HG03520 (cell line): ENCODE results near the gene VSIG10L2.

Experiments used
- ATAC-seq: cut with Tn5 transposase; IDR thresholded peaks from one replicate; pipeline ENCODE4 v1.9.1; 2021; ENCODE audit warnings: mild to moderate bottlenecking, moderate library complexity; ENCODE audit not compliant: unreplicated experiment

VSIG10L2 gene

GRCh38 chr11:125999234-125999880, 53.5 kb downstream of the VSIG10L2 start:
- no peak for ATAC-seq

GRCh38 chr11:126002181-126002580, 56.3 kb downstream of the VSIG10L2 start:
- ATAC-seq: no peak
